ENCODE data around the gene P2RX5. TPM values are rescaled to one million over a fixed set of nuclear protein-coding genes. Genes with fewer than 3 reads are reported as not detected.

P2RX5 gene
- total and polyA plus RNA-seq, 7 experiments from 2014 or later, result 10.7 to 94.5 (median 18.2) TPM

DNA sequence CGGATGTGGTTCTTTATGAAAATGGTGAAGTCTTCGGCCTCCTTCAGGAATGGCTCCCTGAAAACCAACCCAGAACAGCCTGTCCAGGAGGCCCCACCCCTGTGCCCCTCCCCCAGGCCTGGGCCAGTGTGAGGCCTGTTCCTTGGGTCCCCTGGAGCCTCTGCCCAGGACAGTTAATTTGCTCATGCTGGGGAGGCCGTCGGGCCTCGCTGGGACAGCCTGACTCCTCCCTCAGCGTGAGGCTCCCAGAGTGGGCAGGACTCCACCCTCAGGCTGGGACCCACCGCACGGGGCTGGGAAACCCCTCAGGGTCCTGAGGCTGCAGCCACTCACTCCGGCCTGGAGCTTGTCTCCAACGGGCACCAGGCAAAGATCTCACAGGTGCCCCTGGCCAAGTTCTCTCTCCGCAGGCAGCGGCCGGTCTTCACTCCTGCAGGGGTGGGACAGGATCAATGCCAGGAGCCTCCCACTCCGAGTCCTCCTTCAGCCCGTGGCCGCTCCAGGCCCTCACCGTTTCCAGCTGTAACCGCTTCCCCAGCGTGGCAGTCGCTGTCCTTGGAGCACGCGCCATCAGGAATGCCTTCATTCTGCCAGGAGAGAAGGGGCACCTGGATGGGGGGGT lies 5.8 kb downstream of the P2RX5 start:
- H3K9me3 ChIP-seq (ENCODE audit: control insufficient read depth in 2 of 3, low read length in 3 of 3), result no peaks in the 10 kb centered on the region
- DNase-seq, result no peak
- H3K27ac Mint-ChIP-seq, result no peak overlapping the region
- peaks cover 3 to 7% of the 10 kb centered on the region in 2 donors for H3K4me1 ChIP-seq (ENCODE audit: control insufficient read depth in 2 of 2, insufficient read depth in 2 of 2, low read length in 2 of 2)
- peaks cover 5 to 33% (median 16%) of the 10 kb centered on the region in 7 donors for H3K4me1 Mint-ChIP-seq
- peaks cover 0 to 15% (median 3%) of the 10 kb centered on the region in 5 donors for H3K36me3 Mint-ChIP-seq
- H3K27me3 Mint-ChIP-seq, result no peaks in the 10 kb centered on the region
- peaks cover 0 to 26% (median 0%) of the 10 kb centered on the region in 3 experiments for H3K36me3 ChIP-seq (ENCODE audit: control insufficient read depth in 2 of 3, insufficient read depth in 3 of 3, low read length in 3 of 3)
- H3K27me3 ChIP-seq (ENCODE audit: control insufficient read depth in 2 of 2, insufficient read depth in 2 of 2, low read length in 2 of 2), result no peaks in the 10 kb centered on the region
- CTCF ChIA-PET, result no interaction called here
- H3K4me3 Mint-ChIP-seq, result no peak overlapping the region
- POLR2A ChIA-PET, result no interaction called here
- intact Hi-C loops (cut with micrococcal nuclease), result no loop called here
- H3K9me3 Mint-ChIP-seq, result no peaks in the 10 kb centered on the region
- no peak overlapping the region for H3K27ac ChIP-seq (ENCODE audit: low read depth, low read length)
- no peak overlapping the region for H3K4me3 ChIP-seq (ENCODE audit: low read length)
- ATAC-seq, result no peak

DNA sequence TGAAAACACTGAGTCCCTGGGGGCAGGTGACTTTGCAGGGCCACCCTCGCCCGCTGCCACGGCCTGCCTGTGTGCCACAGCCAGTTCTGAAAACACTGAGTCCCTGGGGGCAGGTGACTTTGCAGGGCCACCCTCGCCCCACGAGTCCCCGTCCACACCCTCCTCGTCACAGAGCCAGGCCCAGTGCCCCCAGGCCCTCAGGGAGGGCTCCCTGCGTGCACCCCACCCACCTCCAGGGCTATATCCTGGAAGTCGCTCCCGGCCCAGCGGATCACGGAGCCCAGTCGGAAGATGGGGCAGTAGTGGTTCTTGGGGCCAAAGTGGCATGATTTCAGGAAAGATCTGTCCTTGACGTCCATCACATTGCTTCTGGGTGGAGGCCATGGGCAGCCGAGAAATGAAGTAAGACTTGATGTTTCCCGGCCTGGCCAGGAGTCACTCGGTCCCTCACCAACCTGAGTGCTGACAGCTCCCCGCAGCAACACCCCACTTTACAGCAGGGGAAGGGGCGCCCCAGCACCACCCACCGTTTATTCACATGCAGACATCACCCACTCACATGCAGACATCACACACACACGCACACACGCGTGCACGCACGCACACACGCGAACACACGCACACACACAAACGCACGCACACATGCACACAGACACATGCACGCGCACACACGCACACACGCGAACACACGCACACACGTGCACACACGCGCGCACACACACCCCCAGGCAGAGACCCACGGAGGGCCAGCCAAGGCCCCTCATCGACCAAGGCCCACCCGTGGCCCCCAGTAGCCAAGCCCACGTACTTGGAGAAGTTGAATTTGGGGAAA lies 6.5 kb downstream of the P2RX5 start:
- Histone ChIP-seq H3K4me3 (ENCODE audit: low read length) (no peak overlapping the region), H3K27me3 (ENCODE audit: control insufficient read depth in 2 of 2, insufficient read depth in 2 of 2, low read length in 2 of 2) (no peaks in the 10 kb centered on the region), H3K36me3 (ENCODE audit: control insufficient read depth in 2 of 3, insufficient read depth in 3 of 3, low read length in 3 of 3) (peaks cover 0 to 29% (median 0%) of the 10 kb centered on the region in 3 experiments), H3K4me1 (ENCODE audit: control insufficient read depth in 2 of 2, insufficient read depth in 2 of 2, low read length in 2 of 2) (peaks cover 0 to 3% of the 10 kb centered on the region in 2 donors), H3K9me3 (ENCODE audit: control insufficient read depth in 2 of 3, low read length in 3 of 3) (no peaks in the 10 kb centered on the region), H3K27ac (ENCODE audit: low read depth, low read length) (no peak overlapping the region)
- ATAC-seq (no peak), DNase-seq (no peak)
- Mint-ChIP-seq H3K4me3 (no peak overlapping the region), H3K36me3 (peaks cover 0 to 15% (median 3%) of the 10 kb centered on the region in 5 donors), H3K27me3 (no peaks in the 10 kb centered on the region), H3K27ac (peak overlapping the region in 3 of 9 donors; percentile 42 to 64 (median 63)), H3K4me1 (peaks cover 3 to 30% (median 12%) of the 10 kb centered on the region in 7 donors), H3K9me3 (no peaks in the 10 kb centered on the region)
- ChIA-PET CTCF (no interaction called here), POLR2A (no interaction called here)
- intact Hi-C loops (cut with micrococcal nuclease), result no loop called here

DNA sequence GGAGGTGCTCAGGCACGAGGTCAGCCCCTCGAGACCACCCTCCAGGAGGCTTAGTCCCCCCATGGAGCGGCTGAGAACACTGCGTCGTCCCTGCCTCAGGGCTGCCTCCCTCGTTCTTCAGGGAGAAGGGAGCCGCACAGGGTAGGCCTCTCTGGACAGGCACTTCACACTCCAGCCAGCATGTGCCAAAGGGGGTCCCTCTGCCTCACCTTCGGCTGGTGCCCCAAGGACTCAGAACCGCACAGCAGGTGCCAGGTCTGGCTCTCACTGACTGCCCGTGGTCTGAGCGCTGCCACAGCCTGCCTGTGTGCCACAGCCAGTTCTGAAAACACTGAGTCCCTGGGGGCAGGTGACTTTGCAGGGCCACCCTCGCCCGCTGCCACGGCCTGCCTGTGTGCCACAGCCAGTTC lies 7.1 kb downstream of the P2RX5 start:
- intact Hi-C loops (cut with micrococcal nuclease), result no loop called here
- POLR2A ChIA-PET, result interaction anchor here (0.6 kb wide), 1 partner anchor 1254 kb away, joined by 3 read pairs; no protein-coding TSS in a partner anchor
- Histone ChIP-seq H3K4me3 (ENCODE audit: low read length) (no peak overlapping the region), H3K4me1 (ENCODE audit: control insufficient read depth in 2 of 2, insufficient read depth in 2 of 2, low read length in 2 of 2) (peaks cover 0 to 2% of the 10 kb centered on the region in 2 donors), H3K9me3 (ENCODE audit: control insufficient read depth in 2 of 3, low read length in 3 of 3) (no peaks in the 10 kb centered on the region), H3K36me3 (ENCODE audit: control insufficient read depth in 2 of 3, insufficient read depth in 3 of 3, low read length in 3 of 3) (peaks cover 0 to 29% (median 0%) of the 10 kb centered on the region in 3 experiments), H3K27ac (ENCODE audit: low read depth, low read length) (no peak overlapping the region), H3K27me3 (ENCODE audit: control insufficient read depth in 2 of 2, insufficient read depth in 2 of 2, low read length in 2 of 2) (no peaks in the 10 kb centered on the region)
- Mint-ChIP-seq H3K36me3 (peaks cover 0 to 15% (median 3%) of the 10 kb centered on the region in 5 donors), H3K27me3 (no peaks in the 10 kb centered on the region), H3K4me3 (no peak overlapping the region), H3K9me3 (no peaks in the 10 kb centered on the region), H3K27ac (no peak overlapping the region), H3K4me1 (peaks cover 0 to 24% (median 6%) of the 10 kb centered on the region in 7 donors)
- DNase-seq, result no peak
- CTCF ChIA-PET, result no interaction called here
- no peak for ATAC-seq

DNA sequence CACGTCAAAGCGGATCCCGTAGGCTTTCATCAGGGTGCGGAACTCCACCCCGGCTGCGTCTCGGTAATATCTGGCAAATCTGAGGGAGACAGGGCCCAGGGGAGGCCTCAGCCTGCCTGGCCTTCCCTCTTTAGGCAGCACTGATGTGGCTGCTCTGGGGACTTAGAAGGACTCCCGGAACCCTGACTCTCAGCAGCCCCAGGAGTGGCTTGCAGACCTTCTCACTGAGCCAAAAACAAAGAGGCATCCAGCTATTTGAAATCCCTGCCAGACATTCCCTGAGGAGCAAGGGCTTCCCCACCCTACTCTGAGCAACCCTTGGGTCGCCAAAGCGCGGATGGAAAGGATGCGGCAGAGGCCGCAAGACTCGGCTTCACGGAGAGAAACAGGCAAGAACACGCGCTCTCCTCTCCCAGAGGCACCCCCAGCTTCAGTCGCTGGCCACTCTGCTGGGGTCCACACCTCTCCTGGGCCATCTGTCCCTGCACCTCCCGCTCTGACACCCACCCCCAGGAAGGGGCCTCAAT lies 7.9 kb downstream of the P2RX5 start:
- CTCF ChIA-PET, result no interaction called here
- H3K27ac ChIP-seq (ENCODE audit: low read depth, low read length), result no peak overlapping the region
- POLR2A ChIA-PET, result no interaction called here
- intact Hi-C loops (cut with micrococcal nuclease), result no loop called here
- H3K4me1 Mint-ChIP-seq, result peaks cover 0 to 22% (median 2%) of the 10 kb centered on the region in 7 donors
- no peak overlapping the region for H3K27ac Mint-ChIP-seq
- H3K9me3 Mint-ChIP-seq, result no peaks in the 10 kb centered on the region
- DNase-seq (no peak), ATAC-seq (no peak)
- peaks cover 3% of the 10 kb centered on the region in 2 donors for H3K4me1 ChIP-seq (ENCODE audit: control insufficient read depth in 2 of 2, insufficient read depth in 2 of 2, low read length in 2 of 2)
- H3K36me3 ChIP-seq (ENCODE audit: control insufficient read depth in 2 of 3, insufficient read depth in 3 of 3, low read length in 3 of 3), result peaks cover 0 to 29% (median 0%) of the 10 kb centered on the region in 3 experiments
- H3K4me3 Mint-ChIP-seq, result no peak overlapping the region
- no peaks in the 10 kb centered on the region for H3K9me3 ChIP-seq (ENCODE audit: control insufficient read depth in 2 of 3, low read length in 3 of 3)
- no peaks in the 10 kb centered on the region for H3K27me3 Mint-ChIP-seq
- H3K27me3 ChIP-seq (ENCODE audit: control insufficient read depth in 2 of 2, insufficient read depth in 2 of 2, low read length in 2 of 2), result no peaks in the 10 kb centered on the region
- peaks cover 0 to 15% (median 3%) of the 10 kb centered on the region in 5 donors for H3K36me3 Mint-ChIP-seq
- H3K4me3 ChIP-seq (ENCODE audit: low read length), result no peak overlapping the region

DNA sequence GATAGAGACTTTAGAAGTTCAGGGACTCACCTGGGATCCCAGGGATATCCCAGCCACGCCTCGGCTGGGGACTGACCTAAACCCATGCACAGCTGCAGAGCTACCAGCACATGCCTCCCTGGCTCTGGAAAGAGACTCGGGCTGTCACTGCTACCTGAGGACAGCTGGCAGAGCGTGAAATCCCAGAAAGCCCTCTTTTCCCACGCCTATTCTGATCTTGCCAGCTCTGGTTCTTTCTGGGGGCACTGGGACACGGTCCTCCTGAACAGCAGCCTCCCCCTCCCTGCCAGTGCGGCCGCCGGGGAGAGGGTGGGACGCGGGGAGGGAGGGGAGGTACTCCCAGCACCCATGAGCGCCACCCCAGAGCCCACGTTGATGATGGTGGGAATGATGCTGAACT lies 10.8 kb downstream of the P2RX5 start:
- H3K4me3 Mint-ChIP-seq, result no peak overlapping the region
- ChIA-PET POLR2A (no interaction called here), CTCF (interaction anchor here (0.6 kb wide), 1 partner anchor 9 kb away, joined by 3 read pairs; no protein-coding TSS in a partner anchor)
- Histone ChIP-seq H3K36me3 (ENCODE audit: control insufficient read depth in 2 of 3, insufficient read depth in 3 of 3, low read length in 3 of 3) (peaks cover 0 to 12% (median 0%) of the 10 kb centered on the region in 3 experiments), H3K9me3 (ENCODE audit: control insufficient read depth in 2 of 3, low read length in 3 of 3) (no peaks in the 10 kb centered on the region), H3K4me1 (ENCODE audit: control insufficient read depth in 2 of 2, insufficient read depth in 2 of 2, low read length in 2 of 2) (peaks cover 4 to 7% of the 10 kb centered on the region in 2 donors), H3K27me3 (ENCODE audit: control insufficient read depth in 2 of 2, insufficient read depth in 2 of 2, low read length in 2 of 2) (no peaks in the 10 kb centered on the region), H3K27ac (ENCODE audit: low read depth, low read length) (no peak overlapping the region), H3K4me3 (ENCODE audit: low read length) (no peak overlapping the region)
- no peak for DNase-seq
- no peaks in the 10 kb centered on the region for H3K9me3 Mint-ChIP-seq
- intact Hi-C loops (cut with micrococcal nuclease), result no loop called here
- no peaks in the 10 kb centered on the region for H3K27me3 Mint-ChIP-seq
- peaks cover 0 to 18% (median 6%) of the 10 kb centered on the region in 7 donors for H3K4me1 Mint-ChIP-seq
- ATAC-seq, result no peak
- peaks cover 0 to 28% (median 3%) of the 10 kb centered on the region in 5 donors for H3K36me3 Mint-ChIP-seq
- H3K27ac Mint-ChIP-seq, result no peak overlapping the region

DNA sequence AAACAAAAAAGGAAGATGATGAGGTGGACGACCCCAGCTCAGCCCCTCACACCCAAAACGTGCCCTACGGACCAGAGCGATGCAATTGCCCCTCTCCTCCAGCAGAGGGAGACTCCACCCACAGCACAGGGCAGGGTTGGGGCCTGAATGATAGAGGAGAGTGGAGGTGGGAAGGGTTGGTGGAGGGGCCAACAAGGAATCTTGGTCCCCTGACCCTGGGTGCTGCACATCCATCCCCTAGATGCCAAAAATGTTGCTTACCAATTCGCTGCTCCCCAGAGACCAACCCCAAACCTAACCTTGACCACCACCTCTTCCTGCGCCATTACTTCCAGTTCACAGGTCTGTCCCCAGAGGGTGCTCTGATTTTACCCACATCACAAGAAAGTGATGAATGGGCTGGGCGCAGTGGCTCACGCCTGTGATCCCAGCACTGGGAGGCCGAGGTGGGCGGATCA lies 12.9 kb downstream of the P2RX5 start:
- Mint-ChIP-seq H3K4me3 (no peak overlapping the region), H3K36me3 (peaks cover 0 to 22% (median 0%) of the 10 kb centered on the region in 5 donors), H3K4me1 (peaks cover 0 to 25% (median 6%) of the 10 kb centered on the region in 7 donors), H3K9me3 (no peaks in the 10 kb centered on the region), H3K27ac (peak overlapping the region in 2 of 9 donors; percentile 9 to 65), H3K27me3 (no peaks in the 10 kb centered on the region)
- ChIA-PET CTCF (interaction anchor here (0.6 to 1.4 kb wide), 8 partner anchors 12 to 144 kb away, joined by 3 to 7 read pairs (median 3); no protein-coding TSS in a partner anchor), POLR2A (interaction anchor here (0.5 to 1.8 kb wide), 2 partner anchors 11 to 40 kb away, joined by 3 to 7 read pairs; partner anchors contain the start of gene HASPIN)
- intact Hi-C loops (cut with micrococcal nuclease), result loop anchor here (2.0 kb wide), 4 partner anchors 28 to 144 kb away; partner anchors contain the start of gene HASPIN (in 2 of the 2)
- H3K4me1 ChIP-seq (ENCODE audit: control insufficient read depth in 2 of 2, insufficient read depth in 2 of 2, low read length in 2 of 2), result peaks cover 4 to 7% of the 10 kb centered on the region in 2 donors
- H3K36me3 ChIP-seq (ENCODE audit: control insufficient read depth in 2 of 3, insufficient read depth in 3 of 3, low read length in 3 of 3), result peaks cover 0 to 19% (median 0%) of the 10 kb centered on the region in 3 experiments
- H3K4me3 ChIP-seq (ENCODE audit: low read length), result no peak overlapping the region
- H3K9me3 ChIP-seq (ENCODE audit: control insufficient read depth in 2 of 3, low read length in 3 of 3), result no peaks in the 10 kb centered on the region
- DNase-seq (peak in 7 of 9 donors; percentile 39 to 67 (median 52)), ATAC-seq (peak; percentile 96)
- no peaks in the 10 kb centered on the region for H3K27me3 ChIP-seq (ENCODE audit: control insufficient read depth in 2 of 2, insufficient read depth in 2 of 2, low read length in 2 of 2)
- no peak overlapping the region for H3K27ac ChIP-seq (ENCODE audit: low read depth, low read length)
